Small intestine (tissue), 7 donors: ENCODE measurements around the gene C3orf52. TPM values are rescaled to one million over a fixed set of nuclear protein-coding genes. Genes with fewer than 3 reads are reported as not detected.

Source experiments
- DNase-seq, 2 donors: peaks; one replicate each; pipeline versions ENCODE4 v3.0.0 to v3.0.0-alpha.2; 2013
- FAIRE-seq: peaks from 2 replicates; lab custom pipeline; 2012; peaks lifted over from hg19 to GRCh38; lab: Jason Lieb, UNC
- H3K27ac ChIP-seq, 3 donors: one replicate each; pipeline ENCODE4 v1.5.1; 2013; ENCODE audit warnings: low read length in 2 of 3, mild to moderate bottlenecking in 2 of 3, control low read depth in 1 of 3, inconsistent platforms in 1 of 3, low read depth in 1 of 3, moderate library complexity in 1 of 3
- H3K27me3 ChIP-seq, 3 donors: one replicate each; pipeline ENCODE4 v1.6.1; 2013; ENCODE audit warnings: low read length in 3 of 3, inconsistent platforms in 1 of 3; ENCODE audit not compliant: control insufficient read depth in 3 of 3, insufficient read depth in 3 of 3
- H3K36me3 ChIP-seq, 3 donors: one replicate each; pipeline ENCODE4 v1.6.1; 2013; ENCODE audit warnings: low read length in 3 of 3, inconsistent platforms in 1 of 3, low read depth in 1 of 3, mild to moderate bottlenecking in 1 of 3, moderate library complexity in 1 of 3; ENCODE audit not compliant: control insufficient read depth in 3 of 3, insufficient read depth in 2 of 3
- H3K4me1 ChIP-seq, 3 donors: one replicate each; pipeline ENCODE4 v1.6.1; 2013; ENCODE audit warnings: low read length in 2 of 3, inconsistent platforms in 1 of 3, low read depth in 1 of 3, mild to moderate bottlenecking in 1 of 3, moderate library complexity in 1 of 3; ENCODE audit not compliant: control insufficient read depth in 3 of 3, insufficient read depth in 2 of 3
- H3K4me3 ChIP-seq, 3 donors: one replicate each; pipeline ENCODE4 v1.5.1; 2013; ENCODE audit warnings: low read length in 3 of 3, control low read depth in 1 of 3, inconsistent platforms in 1 of 3, low read depth in 1 of 3, mild to moderate bottlenecking in 1 of 3, moderate library complexity in 1 of 3
- H3K9me3 ChIP-seq, 2 donors: one replicate each; pipeline ENCODE4 v1.6.1; 2013; ENCODE audit warnings: low read depth in 1 of 2, low read length in 1 of 2; ENCODE audit not compliant: control insufficient read depth in 2 of 2, insufficient read depth in 1 of 2
- WGBS, 3 donors: extraction: QIAGEN DNeasy Blood & Tissue Kit; methylation state at CpG; one replicate each; pipeline ENCODE4 v1.1.7; 2013; 5-methylcytosine and 5-hydroxymethylcytosine counted together
- polyA plus RNA-seq, 4 donors: library from polyadenylated mRNA; stranded (reverse) in 3 of 4; unstranded in 1 of 4; fragments of 200-250 nt in 3 of 4; fragments of 120-200 nt in 1 of 4; gene quantifications; one replicate each; pipeline versions ENCODE4 v1.2.1 to v1.2.3, GENCODE V29; 2013
- donor health status: healthy with polysubstance abuse.
- donor health status: control.
- donor health status: control.
- donor health status: Bipolar disorder and iron deficiency.
- donor health status: healthy.

Gene C3orf52
- polyA plus RNA-seq, 4 donors, result 3.8 to 20.1 (median 5.2) TPM

GRCh38 chr3:112074616-112075497 lies 11.3 kb upstream of the C3orf52 start:
- H3K4me1 ChIP-seq, result peaks cover 1 to 19% (median 2%) of the 10 kb centered on the region in 3 donors
- H3K27ac ChIP-seq, result peak overlapping the region; percentile 68 to 98 (median 80)
- peaks cover 0 to 2% (median 0%) of the 10 kb centered on the region in 3 donors for H3K27me3 ChIP-seq
- DNase-seq, result peak; percentile 94
- no peaks in the 10 kb centered on the region for H3K36me3 ChIP-seq
- FAIRE-seq, result no peak
- H3K4me3 ChIP-seq, result peak overlapping the region in 2 of 3 donors; percentile 16 to 20
- H3K9me3 ChIP-seq, result no peaks in the 10 kb centered on the region
- 11 to 45% (median 25%) methylated on average over 6 of the region's 6 CpGs for WGBS, 3 donors

GRCh38 chr3:112078125-112079083 lies 7.8 kb upstream of the C3orf52 start:
- no peak overlapping the region for H3K27ac ChIP-seq

GRCh38 chr3:112083239-112083638 lies 3.0 kb upstream of the C3orf52 start:
- no peak for DNase-seq
- no peaks in the 10 kb centered on the region for H3K9me3 ChIP-seq
- no peak overlapping the region for H3K4me3 ChIP-seq
- peaks cover 2 to 28% (median 2%) of the 10 kb centered on the region in 3 donors for H3K4me1 ChIP-seq
- H3K36me3 ChIP-seq, result no peaks in the 10 kb centered on the region
- WGBS, 3 donors, result 89 to 95% (median 91%) methylated on average over 4 of the region's 4 CpGs
- no peak for FAIRE-seq
- H3K27me3 ChIP-seq, result peaks cover 0 to 2% (median 0%) of the 10 kb centered on the region in 3 donors
- H3K27ac ChIP-seq, result no peak overlapping the region

More at GRCh38 chr3:112078125-112079083, 7.8 kb upstream of the C3orf52 start:
- FAIRE-seq (no peak), DNase-seq (no peak)
- Histone ChIP-seq H3K4me3 (no peak overlapping the region), H3K36me3 (no peaks in the 10 kb centered on the region), H3K4me1 (peaks cover 1 to 19% (median 2%) of the 10 kb centered on the region in 3 donors), H3K9me3 (no peaks in the 10 kb centered on the region), H3K27me3 (peaks cover 0 to 2% (median 0%) of the 10 kb centered on the region in 3 donors)
- WGBS, 3 donors, result 82 to 88% (median 83%) methylated on average over 10 of the region's 10 CpGs

GRCh38 chr3:112084980-112085705 lies 1.0 kb upstream of the C3orf52 start:
- 18 to 67% (median 37%) methylated on average over 6 to 7 of the region's 7 CpGs for WGBS, 3 donors
- peak overlapping the region in 2 of 3 donors; percentile 56 to 76 for H3K4me3 ChIP-seq
- H3K9me3 ChIP-seq, result no peaks in the 10 kb centered on the region
- H3K27ac ChIP-seq, result peak overlapping the region; percentile 71 to 89 (median 87)
- H3K27me3 ChIP-seq, result peaks cover 0 to 2% (median 0%) of the 10 kb centered on the region in 3 donors
- DNase-seq (peak; percentile 95 to 98), FAIRE-seq (no peak)
- peaks cover 2 to 35% (median 4%) of the 10 kb centered on the region in 3 donors for H3K4me1 ChIP-seq
- H3K36me3 ChIP-seq, result no peaks in the 10 kb centered on the region

- peak overlapping the region in 2 of 3 donors; percentile 56 to 76 for H3K4me3 ChIP-seq
- 24 to 31% (median 31%) methylated on average over 12 of the region's 12 CpGs for WGBS, 3 donors
- no peak for FAIRE-seq
- peak overlapping the region; percentile 71 to 89 (median 87) for H3K27ac ChIP-seq
- H3K9me3 ChIP-seq, result no peaks in the 10 kb centered on the region
- H3K27me3 ChIP-seq, result peaks cover 0 to 2% (median 0%) of the 10 kb centered on the region in 3 donors
- peak in 1 of 2 donors; percentile 30 for DNase-seq
- H3K4me1 ChIP-seq, result peaks cover 2 to 40% (median 4%) of the 10 kb centered on the region in 3 donors
- H3K36me3 ChIP-seq, result no peaks in the 10 kb centered on the region
Observed at GRCh38 chr3:112085735-112086075, 484 bp upstream of the C3orf52 start.

- Histone ChIP-seq H3K27me3 (peaks cover 0 to 2% (median 0%) of the 10 kb centered on the region in 3 donors), H3K4me3 (peak overlapping the region; percentile 24 to 76 (median 56)), H3K36me3 (no peaks in the 10 kb centered on the region), H3K4me1 (peaks cover 2 to 48% (median 5%) of the 10 kb centered on the region in 3 donors), H3K9me3 (no peaks in the 10 kb centered on the region), H3K27ac (peak overlapping the region; percentile 71 to 89 (median 86))
- peak in 1 of 2 donors; percentile 18 for DNase-seq
- FAIRE-seq, result no peak
- 52 to 75% (median 52%) methylated on average over 14 of the region's 14 CpGs for WGBS, 3 donors
Observed at GRCh38 chr3:112086875-112087524, 811 bp downstream of the C3orf52 start.

GRCh38 chr3:112087746-112088145 lies 1.6 kb downstream of the C3orf52 start:
- FAIRE-seq (no peak), DNase-seq (peak in 1 of 2 donors; percentile 12)
- H3K4me3 ChIP-seq, result peak overlapping the region in 2 of 3 donors; percentile 4 to 76
- peaks cover 0 to 2% (median 0%) of the 10 kb centered on the region in 3 donors for H3K27me3 ChIP-seq
- peaks cover 2 to 54% (median 5%) of the 10 kb centered on the region in 3 donors for H3K4me1 ChIP-seq
- peak overlapping the region in 1 of 3 donors; percentile 3 for H3K27ac ChIP-seq
- 67 to 89% (median 78%) methylated on average over 5 of the region's 5 CpGs for WGBS, 3 donors
- no peaks in the 10 kb centered on the region for H3K36me3 ChIP-seq
- H3K9me3 ChIP-seq, result no peaks in the 10 kb centered on the region
